Measurements from ENCODE around the gene SCUBE3.

- TF ChIP-seq, protein P1, sequence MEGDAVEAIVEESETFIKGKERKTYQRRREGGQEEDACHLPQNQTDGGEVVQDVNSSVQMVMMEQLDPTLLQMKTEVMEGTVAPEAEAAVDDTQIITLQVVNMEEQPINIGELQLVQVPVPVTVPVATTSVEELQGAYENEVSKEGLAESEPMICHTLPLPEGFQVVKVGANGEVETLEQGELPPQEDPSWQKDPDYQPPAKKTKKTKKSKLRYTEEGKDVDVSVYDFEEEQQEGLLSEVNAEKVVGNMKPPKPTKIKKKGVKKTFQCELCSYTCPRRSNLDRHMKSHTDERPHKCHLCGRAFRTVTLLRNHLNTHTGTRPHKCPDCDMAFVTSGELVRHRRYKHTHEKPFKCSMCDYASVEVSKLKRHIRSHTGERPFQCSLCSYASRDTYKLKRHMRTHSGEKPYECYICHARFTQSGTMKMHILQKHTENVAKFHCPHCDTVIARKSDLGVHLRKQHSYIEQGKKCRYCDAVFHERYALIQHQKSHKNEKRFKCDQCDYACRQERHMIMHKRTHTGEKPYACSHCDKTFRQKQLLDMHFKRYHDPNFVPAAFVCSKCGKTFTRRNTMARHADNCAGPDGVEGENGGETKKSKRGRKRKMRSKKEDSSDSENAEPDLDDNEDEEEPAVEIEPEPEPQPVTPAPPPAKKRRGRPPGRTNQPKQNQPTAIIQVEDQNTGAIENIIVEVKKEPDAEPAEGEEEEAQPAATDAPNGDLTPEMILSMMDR (IDR thresholded peaks at IDR 0.05; ENCODE audit: poor library complexity, severe bottlenecking), result no peak
- TF ChIP-seq SMC3 (conservative IDR thresholded peaks at IDR 0.05; ENCODE audit: poor library complexity) (no peak), POLR2AphosphoS5 (IDR thresholded peaks at IDR 0.05) (no peak)
These were observed 6.0 kb downstream of the SCUBE3 start for GRCh38 chr6:35219683-35220326.
